ENCODE data around the gene KSR1. TPM values are rescaled to one million over a fixed set of nuclear protein-coding genes. Genes with fewer than 3 reads are reported as not detected.

KSR1 gene
- total RNA-seq, 3 donors from 2014 or later: 52.1 to 63.5 (median 56.8) TPM

GRCh38 chr17:27511168-27511883 lies 55.1 kb downstream of the KSR1 start:
- no peak overlapping the region for H3K4me3 Mint-ChIP-seq
- ATAC-seq (no peak), DNase-seq (no peak)
- peaks cover 2% of the 10 kb centered on the region for H3K4me1 Mint-ChIP-seq (ENCODE audit: low read depth)
- no peaks in the 10 kb centered on the region for H3K9me3 Mint-ChIP-seq
- H3K27me3 Mint-ChIP-seq (ENCODE audit: low read depth): no peaks in the 10 kb centered on the region
- peaks cover 2% of the 10 kb centered on the region for H3K36me3 Mint-ChIP-seq (ENCODE audit: insufficient read depth)

GRCh38 chr17:27512031-27512430 lies 55.8 kb downstream of the KSR1 start:
- no peak for ATAC-seq
- Mint-ChIP-seq H3K4me3 (no peak overlapping the region), H3K4me1 (ENCODE audit: low read depth) (no peaks in the 10 kb centered on the region), H3K9me3 (no peaks in the 10 kb centered on the region), H3K36me3 (ENCODE audit: insufficient read depth) (peaks cover 2% of the 10 kb centered on the region), H3K27me3 (ENCODE audit: low read depth) (no peaks in the 10 kb centered on the region)
- no peak for DNase-seq

GRCh38 chr17:27512511-27513346 lies 56.5 kb downstream of the KSR1 start:
- H3K4me1 Mint-ChIP-seq (ENCODE audit: low read depth): peaks cover 2% of the 10 kb centered on the region
- H3K9me3 Mint-ChIP-seq: no peaks in the 10 kb centered on the region
- ATAC-seq (no peak), DNase-seq (no peak)
- H3K36me3 Mint-ChIP-seq (ENCODE audit: insufficient read depth): peaks cover 5% of the 10 kb centered on the region
- no peak overlapping the region for H3K4me3 Mint-ChIP-seq
- H3K27me3 Mint-ChIP-seq (ENCODE audit: low read depth): no peaks in the 10 kb centered on the region

- ATAC-seq: no peak
- no peaks in the 10 kb centered on the region for H3K9me3 Mint-ChIP-seq
Observed at GRCh38 chr17:27513849-27514248, 57.6 kb downstream of the KSR1 start.

GRCh38 chr17:27514595-27515413 lies 58.6 kb downstream of the KSR1 start:
- H3K27me3 Mint-ChIP-seq (ENCODE audit: low read depth): no peaks in the 10 kb centered on the region
- no peak for ATAC-seq
- H3K36me3 Mint-ChIP-seq (ENCODE audit: insufficient read depth): peaks cover 5% of the 10 kb centered on the region
- DNase-seq: no peak
- no peaks in the 10 kb centered on the region for H3K9me3 Mint-ChIP-seq
- H3K4me1 Mint-ChIP-seq (ENCODE audit: low read depth): peaks cover 10% of the 10 kb centered on the region
- H3K4me3 Mint-ChIP-seq: no peak overlapping the region

More at GRCh38 chr17:27513849-27514248, 57.6 kb downstream of the KSR1 start:
- H3K4me1 Mint-ChIP-seq (ENCODE audit: low read depth): peaks cover 7% of the 10 kb centered on the region
- no peak for DNase-seq
- no peaks in the 10 kb centered on the region for H3K27me3 Mint-ChIP-seq (ENCODE audit: low read depth)
- no peak overlapping the region for H3K4me3 Mint-ChIP-seq
- H3K36me3 Mint-ChIP-seq (ENCODE audit: insufficient read depth): peaks cover 5% of the 10 kb centered on the region

- peaks cover 13% of the 10 kb centered on the region for H3K4me1 Mint-ChIP-seq (ENCODE audit: low read depth)
- ATAC-seq: no peak
Observed at GRCh38 chr17:27518048-27518447, 61.8 kb downstream of the KSR1 start.

GRCh38 chr17:27518545-27519521 lies 62.6 kb downstream of the KSR1 start:
- Mint-ChIP-seq H3K36me3 (ENCODE audit: insufficient read depth) (peaks cover 2% of the 10 kb centered on the region), H3K4me3 (no peak overlapping the region), H3K27me3 (ENCODE audit: low read depth) (no peaks in the 10 kb centered on the region), H3K9me3 (no peaks in the 10 kb centered on the region), H3K4me1 (ENCODE audit: low read depth) (peaks cover 19% of the 10 kb centered on the region)
- DNase-seq (no peak), ATAC-seq (no peak)

More at GRCh38 chr17:27518048-27518447, 61.8 kb downstream of the KSR1 start:
- Mint-ChIP-seq H3K27me3 (ENCODE audit: low read depth) (no peaks in the 10 kb centered on the region), H3K9me3 (no peaks in the 10 kb centered on the region), H3K4me3 (no peak overlapping the region), H3K36me3 (ENCODE audit: insufficient read depth) (peaks cover 2% of the 10 kb centered on the region)
- no peak for DNase-seq

- DNase-seq: no peak
- peaks cover 2% of the 10 kb centered on the region for H3K36me3 Mint-ChIP-seq (ENCODE audit: insufficient read depth)
- no peaks in the 10 kb centered on the region for H3K27me3 Mint-ChIP-seq (ENCODE audit: low read depth)
- no peak for ATAC-seq
- peaks cover 21% of the 10 kb centered on the region for H3K4me1 Mint-ChIP-seq (ENCODE audit: low read depth)
- no peaks in the 10 kb centered on the region for H3K9me3 Mint-ChIP-seq
- H3K4me3 Mint-ChIP-seq: no peak overlapping the region
Observed at GRCh38 chr17:27519550-27519949, 63.3 kb downstream of the KSR1 start.

- DNase-seq (no peak), ATAC-seq (no peak)
- Mint-ChIP-seq H3K36me3 (ENCODE audit: insufficient read depth) (peaks cover 2% of the 10 kb centered on the region), H3K4me1 (ENCODE audit: low read depth) (peaks cover 21% of the 10 kb centered on the region), H3K9me3 (no peaks in the 10 kb centered on the region), H3K4me3 (no peak overlapping the region), H3K27me3 (ENCODE audit: low read depth) (no peaks in the 10 kb centered on the region)
Observed at GRCh38 chr17:27520491-27521185, 64.4 kb downstream of the KSR1 start.

GRCh38 chr17:27521281-27522027 lies 65.2 kb downstream of the KSR1 start:
- H3K4me1 Mint-ChIP-seq (ENCODE audit: low read depth): peaks cover 27% of the 10 kb centered on the region
- DNase-seq (no peak), ATAC-seq (no peak)
- no peaks in the 10 kb centered on the region for H3K27me3 Mint-ChIP-seq (ENCODE audit: low read depth)
- no peak overlapping the region for H3K4me3 Mint-ChIP-seq
- H3K9me3 Mint-ChIP-seq: no peaks in the 10 kb centered on the region
- peaks cover 2% of the 10 kb centered on the region for H3K36me3 Mint-ChIP-seq (ENCODE audit: insufficient read depth)

GRCh38 chr17:27522028-27522635 lies 65.9 kb downstream of the KSR1 start:
- H3K36me3 Mint-ChIP-seq (ENCODE audit: insufficient read depth): peaks cover 2% of the 10 kb centered on the region
- H3K4me3 Mint-ChIP-seq: no peak overlapping the region
- DNase-seq (no peak), ATAC-seq (no peak)
- no peaks in the 10 kb centered on the region for H3K9me3 Mint-ChIP-seq
- H3K4me1 Mint-ChIP-seq (ENCODE audit: low read depth): peaks cover 33% of the 10 kb centered on the region
- no peaks in the 10 kb centered on the region for H3K27me3 Mint-ChIP-seq (ENCODE audit: low read depth)

GRCh38 chr17:27523712-27524111 lies 67.5 kb downstream of the KSR1 start:
- Mint-ChIP-seq H3K9me3 (no peaks in the 10 kb centered on the region), H3K36me3 (ENCODE audit: insufficient read depth) (no peaks in the 10 kb centered on the region), H3K27me3 (ENCODE audit: low read depth) (no peaks in the 10 kb centered on the region), H3K4me3 (no peak overlapping the region), H3K4me1 (ENCODE audit: low read depth) (peaks cover 26% of the 10 kb centered on the region)
- DNase-seq (no peak), ATAC-seq (no peak)
